Neural progenitor cell (in vitro differentiated cells): ENCODE results near the gene FBLN1. TPM values are rescaled to one million over a fixed set of nuclear protein-coding genes. Genes with fewer than 3 reads are reported as not detected.

Experiments used
- DNase-seq: peaks from one replicate; pipeline ENCODE4 v3.0.0-alpha.2; 2016; ENCODE audit warnings: low spot score
- H2AFZ ChIP-seq: fragments of 200-600 bp; sonication (generic); replicated peaks from 2 replicates; pipeline ENCODE4 v1.6.1; 2016; ENCODE audit warnings: antibody characterized with exemption
- H3F3A ChIP-seq: fragments of 200-600 bp; sonication (generic); 2 replicates; pipeline ENCODE4 v1.6.1; 2016; ENCODE audit warnings: antibody characterized with exemption, low read depth
- H3K27ac ChIP-seq: fragments of 200-600 bp; sonication (generic); 2 replicates; pipeline ENCODE4 v1.5.1; 2016; ENCODE audit warnings: mild to moderate bottlenecking
- H3K27me3 ChIP-seq: fragments of 200-600 bp; sonication (generic); 2 replicates; pipeline ENCODE4 v1.6.1; 2016; ENCODE audit warnings: mild to moderate bottlenecking, moderate library complexity
- H3K36me3 ChIP-seq: fragments of 200-600 bp; sonication (generic); 2 replicates; pipeline ENCODE4 v1.5.1; 2016
- H3K4me1 ChIP-seq: fragments of 200-600 bp; sonication (generic); 2 replicates; pipeline ENCODE4 v1.6.1; 2016; ENCODE audit warnings: mixed run types
- H3K4me2 ChIP-seq: fragments of 200-600 bp; sonication (generic); 2 replicates; pipeline ENCODE4 v1.6.1; 2016
- H3K4me3 ChIP-seq: fragments of 200-600 bp; sonication (generic); 2 replicates; pipeline ENCODE4 v1.5.1; 2016
- H3K79me2 ChIP-seq: fragments of 200-600 bp; sonication (generic); 2 replicates; pipeline ENCODE4 v1.6.1; 2016; ENCODE audit warnings: low read depth
- H3K9ac ChIP-seq: fragments of 200-600 bp; sonication (generic); 2 replicates; pipeline ENCODE4 v1.6.1; 2016
- H3K9me3 ChIP-seq: fragments of 200-600 bp; sonication (generic); 2 replicates; pipeline ENCODE4 v1.5.1; 2016; ENCODE audit warnings: low read depth
- H4K20me1 ChIP-seq: fragments of 200-600 bp; sonication (generic); 2 replicates; pipeline ENCODE4 v1.6.1; 2016; ENCODE audit warnings: low read depth
- H3K27ac Mint-ChIP-seq: 3 replicates; pipeline ENCODE4 v1.8.0; 2021; ENCODE audit warnings: mixed read lengths
- H3K27me3 Mint-ChIP-seq: 2 replicates; pipeline ENCODE4 v1.8.0; 2022; ENCODE audit warnings: low read depth, mild to moderate bottlenecking, inconsistent platforms, moderate library complexity, mixed read lengths; ENCODE audit not compliant: insufficient read depth
- H3K36me3 Mint-ChIP-seq: 3 replicates; pipeline ENCODE4 v1.8.0; 2021; ENCODE audit warnings: mixed read lengths
- H3K4me1 Mint-ChIP-seq: 3 replicates; pipeline ENCODE4 v1.8.0; 2021; ENCODE audit warnings: mixed read lengths
- H3K4me3 Mint-ChIP-seq: 3 replicates; pipeline ENCODE4 v1.8.0; 2021; ENCODE audit warnings: mild to moderate bottlenecking, moderate library complexity, mixed read lengths
- H3K9me3 Mint-ChIP-seq: 3 replicates; pipeline ENCODE4 v1.8.0; 2020; ENCODE audit warnings: mixed read lengths
- EZH2 ChIP-seq: fragments of 200-600 bp; sonication (generic); IDR thresholded peaks from 2 replicates; pipeline ENCODE4 v1.6.1; 2017; ENCODE audit warnings: antibody characterized with exemption, mild to moderate bottlenecking, moderate library complexity
- EZH2phosphoT487 ChIP-seq: fragments of 200-600 bp; sonication (generic); IDR thresholded peaks from 2 replicates; pipeline ENCODE4 v1.6.1; 2017; ENCODE audit warnings: antibody characterized with exemption
- total RNA-seq: library from RNA; depleted of rRNA; stranded (reverse); fragments of >200 nt; gene quantifications from 2 replicates; pipeline ENCODE4 v1.2.3, GENCODE V29; 2015; ENCODE audit warnings: low replicate concordance
- TF ChIP-seq, protein P1 (sequence below): fragments of 200-600 bp; sonication (generic); IDR thresholded peaks from 2 replicates; pipeline ENCODE4 v1.5.1; 2017; ENCODE audit warnings: antibody characterized with exemption, mild to moderate bottlenecking

FBLN1 gene
- total RNA-seq, 1 donor from 2014 or later: 84.3 TPM

DNA sequence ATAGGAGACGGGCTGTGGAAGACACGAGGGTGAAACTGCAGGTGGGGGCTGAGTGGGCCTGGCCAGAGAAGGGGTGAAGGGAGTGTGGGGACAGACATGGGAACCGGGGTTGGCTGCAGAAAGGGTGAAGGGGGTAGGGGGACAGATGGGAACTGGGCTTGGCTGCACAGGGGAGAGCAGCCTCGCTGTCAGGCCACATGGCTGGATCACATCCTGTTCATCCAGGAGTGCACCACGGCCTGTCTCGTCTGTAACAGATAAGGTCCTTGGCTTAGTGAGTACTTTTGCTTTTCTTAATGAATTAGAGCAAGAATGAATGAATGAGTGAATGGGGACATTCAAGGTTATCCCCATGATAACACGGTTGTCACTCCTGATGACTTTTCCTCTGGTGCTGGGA is 13.5 kb downstream of the FBLN1 start:
- H3K36me3 Mint-ChIP-seq: peaks cover 2% of the 10 kb centered on the region
- Histone ChIP-seq H3F3A (peaks cover 3% of the 10 kb centered on the region), H3K27ac (no peak overlapping the region), H3K79me2 (peaks cover 72% of the 10 kb centered on the region), H2AFZ (no peak overlapping the region), H3K9me3 (no peaks in the 10 kb centered on the region), H3K4me3 (no peak overlapping the region), H3K27me3 (no peaks in the 10 kb centered on the region), H3K36me3 (no peaks in the 10 kb centered on the region), H4K20me1 (peaks cover 80% of the 10 kb centered on the region), H3K9ac (no peak overlapping the region), H3K4me2 (no peak overlapping the region), H3K4me1 (peaks cover 53% of the 10 kb centered on the region)
- no peak overlapping the region for H3K4me3 Mint-ChIP-seq
- TF ChIP-seq EZH2phosphoT487: no peak
- no peak for TF ChIP-seq EZH2
- TF ChIP-seq, protein P1, sequence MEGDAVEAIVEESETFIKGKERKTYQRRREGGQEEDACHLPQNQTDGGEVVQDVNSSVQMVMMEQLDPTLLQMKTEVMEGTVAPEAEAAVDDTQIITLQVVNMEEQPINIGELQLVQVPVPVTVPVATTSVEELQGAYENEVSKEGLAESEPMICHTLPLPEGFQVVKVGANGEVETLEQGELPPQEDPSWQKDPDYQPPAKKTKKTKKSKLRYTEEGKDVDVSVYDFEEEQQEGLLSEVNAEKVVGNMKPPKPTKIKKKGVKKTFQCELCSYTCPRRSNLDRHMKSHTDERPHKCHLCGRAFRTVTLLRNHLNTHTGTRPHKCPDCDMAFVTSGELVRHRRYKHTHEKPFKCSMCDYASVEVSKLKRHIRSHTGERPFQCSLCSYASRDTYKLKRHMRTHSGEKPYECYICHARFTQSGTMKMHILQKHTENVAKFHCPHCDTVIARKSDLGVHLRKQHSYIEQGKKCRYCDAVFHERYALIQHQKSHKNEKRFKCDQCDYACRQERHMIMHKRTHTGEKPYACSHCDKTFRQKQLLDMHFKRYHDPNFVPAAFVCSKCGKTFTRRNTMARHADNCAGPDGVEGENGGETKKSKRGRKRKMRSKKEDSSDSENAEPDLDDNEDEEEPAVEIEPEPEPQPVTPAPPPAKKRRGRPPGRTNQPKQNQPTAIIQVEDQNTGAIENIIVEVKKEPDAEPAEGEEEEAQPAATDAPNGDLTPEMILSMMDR: no peak
- DNase-seq: no peak
- peaks cover 39% of the 10 kb centered on the region for H3K4me1 Mint-ChIP-seq
- H3K27me3 Mint-ChIP-seq: peaks cover 16% of the 10 kb centered on the region
- peak overlapping the region; percentile 72 for H3K27ac Mint-ChIP-seq
- no peaks in the 10 kb centered on the region for H3K9me3 Mint-ChIP-seq

DNA sequence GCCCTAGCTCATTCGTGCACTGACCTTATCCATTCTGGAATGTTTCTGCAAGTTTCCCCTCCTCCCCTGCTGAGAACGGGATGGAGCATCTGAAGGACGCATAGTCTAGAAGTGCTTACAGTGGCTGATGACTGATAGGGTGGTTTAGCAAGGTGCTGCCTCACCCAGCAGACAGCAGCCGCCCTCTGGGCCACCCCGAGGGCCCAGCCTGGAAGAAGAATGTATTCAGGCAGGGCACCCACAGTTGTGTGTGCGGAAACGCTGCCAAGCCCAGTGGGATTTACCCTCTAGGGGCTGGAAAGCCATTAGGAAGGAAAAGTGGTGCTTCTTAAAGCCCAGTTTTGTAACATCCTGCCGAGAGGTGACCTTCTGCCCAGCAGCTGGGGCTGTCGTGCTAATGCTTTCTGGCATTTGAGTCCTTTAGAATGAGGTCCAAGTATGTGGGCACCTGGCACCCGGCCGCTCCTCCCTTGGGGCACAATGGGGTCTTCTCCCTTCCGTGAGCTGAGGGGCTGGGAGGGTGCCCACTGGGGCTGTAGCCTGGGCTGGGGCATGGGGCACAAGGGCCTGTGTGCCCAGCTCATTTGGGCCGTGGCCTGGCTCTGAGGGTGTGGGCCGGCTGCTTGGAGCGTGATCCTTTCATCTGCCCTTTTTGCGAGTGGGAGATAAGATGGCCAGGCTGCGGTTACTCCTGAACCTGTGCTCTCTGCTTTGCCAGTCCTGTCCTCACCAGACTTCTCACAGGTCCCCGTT is 14.4 kb downstream of the FBLN1 start:
- no peak overlapping the region for H3K4me3 ChIP-seq
- no peaks in the 10 kb centered on the region for H3K27me3 ChIP-seq
- TF ChIP-seq EZH2 (no peak), EZH2phosphoT487 (no peak)
- TF ChIP-seq, protein P1: no peak
- peak; percentile 42 for DNase-seq
- peaks cover 3% of the 10 kb centered on the region for H3F3A ChIP-seq
- H3K27ac ChIP-seq: no peak overlapping the region
- H3K79me2 ChIP-seq: peaks cover 62% of the 10 kb centered on the region
- Mint-ChIP-seq H3K9me3 (no peaks in the 10 kb centered on the region), H3K4me1 (peaks cover 35% of the 10 kb centered on the region), H3K27ac (no peak overlapping the region), H3K36me3 (peaks cover 2% of the 10 kb centered on the region), H3K27me3 (peaks cover 16% of the 10 kb centered on the region), H3K4me3 (no peak overlapping the region)
- H4K20me1 ChIP-seq: peaks cover 70% of the 10 kb centered on the region
- no peak overlapping the region for H3K9ac ChIP-seq
- no peaks in the 10 kb centered on the region for H3K36me3 ChIP-seq
- no peak overlapping the region for H3K4me2 ChIP-seq
- H2AFZ ChIP-seq: no peak overlapping the region
- no peaks in the 10 kb centered on the region for H3K9me3 ChIP-seq
- H3K4me1 ChIP-seq: peaks cover 45% of the 10 kb centered on the region

DNA sequence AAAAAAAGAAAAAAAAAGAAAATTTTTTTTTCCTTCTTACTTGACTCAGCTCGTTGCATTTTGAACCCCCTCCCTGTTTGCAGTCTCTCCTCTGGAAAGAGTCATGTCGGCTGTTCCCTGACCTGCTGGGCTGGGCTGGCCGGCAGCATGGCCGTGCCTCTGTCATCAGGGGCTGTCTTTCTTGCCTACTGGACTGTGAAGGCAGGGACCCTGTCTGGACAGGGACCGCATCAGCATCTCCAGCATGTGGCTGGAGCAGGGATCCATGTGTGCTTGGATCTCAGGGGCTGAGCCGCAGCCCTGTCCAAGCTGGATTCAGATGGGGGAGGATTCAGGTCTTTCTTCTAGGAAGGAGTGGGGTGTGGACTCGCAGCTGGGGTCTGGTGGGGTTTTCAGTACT is 15.5 kb downstream of the FBLN1 start:
- Histone ChIP-seq H3K27me3 (no peaks in the 10 kb centered on the region), H3K4me1 (peaks cover 34% of the 10 kb centered on the region), H4K20me1 (peaks cover 60% of the 10 kb centered on the region), H3K27ac (no peak overlapping the region), H3K4me3 (no peak overlapping the region), H3K36me3 (no peaks in the 10 kb centered on the region), H3F3A (no peaks in the 10 kb centered on the region), H2AFZ (no peak overlapping the region), H3K9ac (no peak overlapping the region), H3K4me2 (no peak overlapping the region), H3K9me3 (no peaks in the 10 kb centered on the region), H3K79me2 (peaks cover 52% of the 10 kb centered on the region)
- Mint-ChIP-seq H3K9me3 (no peaks in the 10 kb centered on the region), H3K27me3 (peaks cover 18% of the 10 kb centered on the region), H3K27ac (peak overlapping the region; percentile 46), H3K4me3 (peak overlapping the region; percentile 43), H3K4me1 (peaks cover 28% of the 10 kb centered on the region), H3K36me3 (peaks cover 2% of the 10 kb centered on the region)
- no peak for DNase-seq
- TF ChIP-seq, protein P1: no peak
- TF ChIP-seq EZH2phosphoT487 (no peak), EZH2 (no peak)
